Stimulated activated CD8-positive, alpha-beta memory T cell treated with anti-CD3 and anti-CD28 coated beads, Interleukin-7, amount 100 ng/mL, for 1 hour (primary cell): ENCODE results near the gene CYB561D2.

Experiments used
- DNase-seq, 2 donors: peaks; one replicate each; pipeline ENCODE4 v3.0.0-alpha.2; 2020; ENCODE audit warnings: low read depth in 2 of 2

The CYB561D2 gene

GRCh38 chr3:50390508-50391224 is 40.0 kb downstream of the CYB561D2 start:
- no peak for DNase-seq

- no peak for DNase-seq
These were observed 41.5 kb downstream of the CYB561D2 start for GRCh38 chr3:50392101-50392715.

- DNase-seq = no peak
These were observed 42.4 kb downstream of the CYB561D2 start for GRCh38 chr3:50393061-50393460.

GRCh38 chr3:50395070-50395860 is 44.6 kb downstream of the CYB561D2 start:
- DNase-seq = no peak

- no peak for DNase-seq
These were observed 45.8 kb downstream of the CYB561D2 start for GRCh38 chr3:50396502-50396901.

- no peak for DNase-seq
These were observed 51.4 kb downstream of the CYB561D2 start for GRCh38 chr3:50401978-50402595.
